ENCODE data around the gene CEL. TPM values are rescaled to one million over a fixed set of nuclear protein-coding genes. Genes with fewer than 3 reads are reported as not detected.

The CEL gene
- total and polyA plus RNA-seq, 10 of the 15 experiments (the other 5 are each of a cell fraction or from before 2014, with no cell fraction given), result 0.05 to 4.1 (median 0.29) TPM; not detected in 2

GRCh38 chr9:133112663-133113026, 50.9 kb downstream of the CEL start:
- Histone ChIP-seq H3K36me3 (ENCODE audit: control insufficient read depth in 2 of 2, insufficient read depth in 2 of 2, low read length in 1 of 2) (peaks cover 18 to 19% of the 10 kb centered on the region in 2 experiments; a peak in 3 of 4 replicates), H4K20me1 (ENCODE audit: control insufficient read depth, insufficient read depth) (no peaks in the 10 kb centered on the region), H3K4me1 (ENCODE audit: control insufficient read depth, insufficient read depth, low read length) (peaks cover 47% of the 10 kb centered on the region), H3K9me3 (replicated peaks; ENCODE audit: control insufficient read depth, insufficient read depth, low read length) (no peaks in the 10 kb centered on the region), H3K4me3 (no peak overlapping the region), H3K4me2 (ENCODE audit: control insufficient read depth, insufficient read depth) (peak overlapping the region; percentile 13; the same call in 1 of the 2 replicates), H3K27ac (ENCODE audit: control insufficient read depth, insufficient read depth) (peak overlapping the region; percentile 72), H2AFZ (ENCODE audit: control insufficient read depth, low read depth, low read length) (no peak overlapping the region), H3K79me2 (ENCODE audit: control insufficient read depth, insufficient read depth, low read length) (peaks cover 51% of the 10 kb centered on the region), H3K27me3 (replicated peaks in 1 of 2; ENCODE audit: control insufficient read depth in 2 of 2, insufficient read depth in 2 of 2, low read length in 1 of 2) (no peaks in the 10 kb centered on the region), H3K9ac (ENCODE audit: control insufficient read depth, insufficient read depth, low read length) (peak overlapping the region; percentile 52; the same call in 1 of the 2 replicates)
- intact Hi-C loops (cut with micrococcal nuclease; ENCODE audit: unreplicated experiment), result no loop called here
- ChIA-PET RAD21 (ENCODE audit: unreplicated experiment) (interaction anchor here (4.6 to 14.4 kb wide), 2 partner anchors 21 to 33 kb away, joined by 24 to 219 read pairs; no protein-coding TSS in a partner anchor), CTCF (interaction anchor here (22.5 kb wide), 1 partner anchor 34 kb away, joined by 401 read pairs; no protein-coding TSS in a partner anchor), POLR2A (interaction anchor here (1.1 to 7.3 kb wide), 4 partner anchors 10 to 36 kb away, joined by 3 to 66 read pairs (median 12); no protein-coding TSS in a partner anchor), SMC1A (ENCODE audit: uncharacterized antibody, unreplicated experiment) (interaction anchor here (1.1 to 1.6 kb wide), 2 partner anchors 31 to 95 kb away, joined by 4 to 7 read pairs; no protein-coding TSS in a partner anchor)
- peak; percentile 22 for ATAC-seq
- 0% methylated on average over 7 of the region's 7 CpGs for WGBS (ENCODE audit: insufficient coverage, insufficient replicate concordance, low lambda C conversion rate, missing lambda C conversion rate)
- in situ Hi-C loops (cut with MboI), result no loop called here
- no TSS peak for BruUV-seq (replicated peaks)
- DNase-seq (ENCODE audit: low read depth, low spot score), result peak; percentile 63
- FAIRE-seq, result no peak
- TF ChIP-seq HDAC6 (IDR thresholded peaks at IDR 0.05; ENCODE audit: unreplicated experiment), result no peak
- TF ChIP-seq MTA3 (IDR thresholded peaks at IDR 0.05; ENCODE audit: borderline replicate concordance, low read length), result no peak
- no peak for TF ChIP-seq PML (IDR thresholded peaks at IDR 0.05; ENCODE audit: low read length)
- TF ChIP-seq RELB (IDR thresholded peaks at IDR 0.05; ENCODE audit: low read depth), result peak; percentile 62; the same call in 1 of the 2 replicates
- no peak for TF ChIP-seq PAX8 (IDR thresholded peaks at IDR 0.05)
- TF ChIP-seq ZNF687 (IDR thresholded peaks at IDR 0.05), result peak; percentile 50; the same call in 1 of the 2 replicates
- no peak for TF ChIP-seq MYB (IDR thresholded peaks at IDR 0.05; ENCODE audit: borderline replicate concordance, low read depth, low read length)
- TF ChIP-seq MEF2A (IDR thresholded peaks at IDR 0.05; ENCODE audit: insufficient read depth, low read depth, low read length), result no peak
- TF ChIP-seq SIX5 (IDR thresholded peaks at IDR 0.05; ENCODE audit: low read depth, low read length, severe bottlenecking), result no peak
- TF ChIP-seq RAD51 (IDR thresholded peaks at IDR 0.05), result peak; percentile 81
- no peak for TF ChIP-seq CTCF (IDR thresholded peaks at IDR 0.05 in 2 of 3, conservative IDR thresholded peaks at IDR 0.05 in 1 of 3; ENCODE audit: control insufficient read depth in 2 of 3, extremely low read depth in 1 of 3, insufficient read depth in 1 of 3, low read depth in 3 of 3, low read length in 3 of 3)
- peak; percentile 70 for TF ChIP-seq IKZF1 (conservative IDR thresholded peaks at IDR 0.05)
- TF ChIP-seq SMAD5 (IDR thresholded peaks at IDR 0.05; ENCODE audit: low read depth), result no peak
- TF ChIP-seq NFIC (IDR thresholded peaks at IDR 0.05; ENCODE audit: low read depth, low read length), result no peak
- no peak for TF ChIP-seq BACH1 (IDR thresholded peaks at IDR 0.05; ENCODE audit: borderline replicate concordance)
- peak; percentile 95 for TF ChIP-seq RFX5 (IDR thresholded peaks at IDR 0.05; ENCODE audit: low read depth, low read length)
- TF ChIP-seq NR2F1 (conservative IDR thresholded peaks at IDR 0.05), result no peak
